Prostate gland (tissue), 2 donors: Measurements from ENCODE around the gene CTLA4. TPM values are rescaled to one million over a fixed set of nuclear protein-coding genes. Genes with fewer than 3 reads are reported as not detected.

Source experiments
- DNase-seq: peaks from one replicate; pipeline ENCODE4 v3.0.0-alpha.2; 2019; ENCODE audit warnings: low spot score
- H3K27ac ChIP-seq, 2 donors: fragments of 200-600 bp; sonication (generic); 2 replicates each; pipeline ENCODE4 v1.5.1; 2017 to 2019
- H3K27me3 ChIP-seq: fragments of 200-600 bp; sonication (generic); replicated peaks from 2 replicates; pipeline ENCODE4 v1.5.1; 2019; ENCODE audit not compliant: insufficient read depth
- H3K36me3 ChIP-seq, 2 donors: fragments of 200-600 bp; sonication (generic); 1 replicate in 1 of 2; 2 replicates in 1 of 2; pipeline versions ENCODE4 v1.5.1 to v1.8.1; 2017 to 2019
- H3K4me1 ChIP-seq: fragments of 200-600 bp; sonication (generic); replicated peaks from 2 replicates; pipeline ENCODE4 v1.5.1; 2019
- H3K4me3 ChIP-seq, 2 donors: fragments of 200-600 bp; sonication (generic); 2 replicates each; pipeline ENCODE4 v1.5.1; 2017 to 2019
- H3K9me3 ChIP-seq: fragments of 200-600 bp; sonication (generic); 2 replicates; pipeline ENCODE4 v1.5.1; 2017
- POLR2A ChIP-seq: fragments of 450-650 bp; IDR thresholded peaks from one replicate; pipeline ENCODE4 v1.6.1; 2016; ENCODE audit warnings: antibody characterized with exemption, mild to moderate bottlenecking
- POLR2AphosphoS5 ChIP-seq: sonication (generic); formaldehyde crosslinking; IDR thresholded peaks from one replicate; pipeline ENCODE4 v1.6.1; 2017; ENCODE audit warnings: antibody characterized with exemption
- WGBS: methylation state at CpG from one replicate; pipeline ENCODE4 v1.1.5; 2018; 5-methylcytosine and 5-hydroxymethylcytosine counted together
- intact Hi-C: fragments of 100-400 bp; cut with DNase I; formaldehyde crosslinking; loops from one replicate; pipeline ENCODE4 v1.14.2; 2022
- total RNA-seq, 2 donors: library from RNA; depleted of rRNA; stranded (reverse); fragments of >200 nt; gene quantifications; one replicate each; pipeline ENCODE4 v1.1.0, GENCODE V29; 2016
- TF ChIP-seq, protein P1 (sequence below), 4 experiments: fragments of 200-600 bp in 2 of 4; fragments of 450-650 bp in 2 of 4; sonication (generic) in 2 of 4; IDR thresholded peaks; 1 replicate in 3 of 4; 2 replicates in 1 of 4; pipeline ENCODE4 v1.5.1; 2016 to 2019; ENCODE audit warnings: antibody characterized with exemption in 4 of 4, mild to moderate bottlenecking in 2 of 4, moderate library complexity in 2 of 4

Gene CTLA4
- total RNA-seq, 2 donors from 2014 or later: 0.28 to 0.73 TPM

DNA sequence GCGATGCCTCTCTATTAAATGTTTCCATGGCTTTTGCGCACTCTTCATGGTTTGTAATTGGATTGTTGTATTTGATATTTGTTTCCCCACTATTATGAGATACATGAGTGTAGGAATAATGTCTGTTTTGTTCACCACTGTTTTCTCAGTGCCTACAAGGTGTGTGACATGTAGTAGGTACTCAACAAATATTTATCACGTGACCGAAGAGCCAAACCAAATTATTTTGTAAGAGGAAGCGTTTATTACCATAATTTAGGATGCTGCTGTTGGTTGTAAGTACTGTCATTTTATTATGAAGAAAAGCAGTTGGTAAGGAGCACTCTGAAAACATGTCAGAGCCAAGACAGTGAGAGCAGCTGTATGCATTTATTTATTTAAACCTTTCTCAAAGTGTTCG is 32.2 kb upstream of the CTLA4 start:
- Histone ChIP-seq H3K9me3 (no peaks in the 10 kb centered on the region), H3K4me3 (no peak overlapping the region), H3K27ac (no peak overlapping the region), H3K36me3 (no peaks in the 10 kb centered on the region), H3K27me3 (no peaks in the 10 kb centered on the region), H3K4me1 (no peaks in the 10 kb centered on the region)
- TF ChIP-seq, protein P1, sequence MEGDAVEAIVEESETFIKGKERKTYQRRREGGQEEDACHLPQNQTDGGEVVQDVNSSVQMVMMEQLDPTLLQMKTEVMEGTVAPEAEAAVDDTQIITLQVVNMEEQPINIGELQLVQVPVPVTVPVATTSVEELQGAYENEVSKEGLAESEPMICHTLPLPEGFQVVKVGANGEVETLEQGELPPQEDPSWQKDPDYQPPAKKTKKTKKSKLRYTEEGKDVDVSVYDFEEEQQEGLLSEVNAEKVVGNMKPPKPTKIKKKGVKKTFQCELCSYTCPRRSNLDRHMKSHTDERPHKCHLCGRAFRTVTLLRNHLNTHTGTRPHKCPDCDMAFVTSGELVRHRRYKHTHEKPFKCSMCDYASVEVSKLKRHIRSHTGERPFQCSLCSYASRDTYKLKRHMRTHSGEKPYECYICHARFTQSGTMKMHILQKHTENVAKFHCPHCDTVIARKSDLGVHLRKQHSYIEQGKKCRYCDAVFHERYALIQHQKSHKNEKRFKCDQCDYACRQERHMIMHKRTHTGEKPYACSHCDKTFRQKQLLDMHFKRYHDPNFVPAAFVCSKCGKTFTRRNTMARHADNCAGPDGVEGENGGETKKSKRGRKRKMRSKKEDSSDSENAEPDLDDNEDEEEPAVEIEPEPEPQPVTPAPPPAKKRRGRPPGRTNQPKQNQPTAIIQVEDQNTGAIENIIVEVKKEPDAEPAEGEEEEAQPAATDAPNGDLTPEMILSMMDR (IDR thresholded peaks at IDR 0.05): no peak
- TF ChIP-seq POLR2AphosphoS5 (no peak), POLR2A (no peak)
- WGBS: 91% methylated on average over 6 of the region's 6 CpGs
- intact Hi-C loops: no loop called here
- DNase-seq: no peak

DNA sequence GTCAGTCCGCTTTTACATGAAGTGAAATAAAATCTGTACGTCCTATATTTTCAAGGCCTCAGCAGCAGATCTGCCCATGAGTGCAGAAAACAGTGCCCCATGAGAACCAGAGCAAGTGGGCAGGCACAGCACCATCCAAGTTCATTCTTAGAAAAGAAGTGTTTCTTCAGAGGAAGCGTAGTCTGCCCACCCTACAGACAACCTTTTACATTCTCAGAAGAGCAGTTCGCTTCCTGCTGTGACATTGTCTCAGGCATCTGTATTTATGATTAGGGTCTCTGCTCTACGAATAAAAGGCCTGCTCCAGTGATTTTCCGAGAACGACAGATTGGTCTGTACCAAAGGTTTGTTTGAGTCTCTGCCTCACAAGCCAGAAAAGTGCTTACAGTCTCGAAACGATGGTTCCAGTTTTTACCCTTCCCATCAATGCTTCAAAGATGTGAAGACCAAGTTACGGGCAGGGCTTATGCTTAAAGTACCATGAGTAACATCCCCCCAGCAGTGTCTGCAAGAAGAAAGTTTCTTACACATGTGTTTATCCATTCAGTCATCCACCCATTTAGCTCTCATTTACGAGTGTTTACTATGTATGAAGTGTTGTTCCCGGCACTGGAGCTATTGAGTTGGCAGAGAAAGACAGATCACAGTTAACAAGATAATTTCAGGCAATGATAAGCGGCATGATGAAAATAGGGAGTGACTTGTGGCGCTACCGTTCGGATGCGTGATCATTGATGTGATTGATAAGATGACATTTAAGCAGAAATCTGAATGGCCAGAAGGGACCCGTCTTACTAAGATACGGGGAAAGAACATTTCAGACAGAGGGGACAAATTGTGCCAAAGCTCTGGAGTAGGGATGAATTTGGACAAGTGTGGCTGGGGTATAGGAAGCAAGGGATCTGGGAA is 31.4 kb upstream of the CTLA4 start:
- TF ChIP-seq, protein P1 (IDR thresholded peaks at IDR 0.05): no peak
- TF ChIP-seq POLR2AphosphoS5: no peak
- no peak for TF ChIP-seq POLR2A

DNA sequence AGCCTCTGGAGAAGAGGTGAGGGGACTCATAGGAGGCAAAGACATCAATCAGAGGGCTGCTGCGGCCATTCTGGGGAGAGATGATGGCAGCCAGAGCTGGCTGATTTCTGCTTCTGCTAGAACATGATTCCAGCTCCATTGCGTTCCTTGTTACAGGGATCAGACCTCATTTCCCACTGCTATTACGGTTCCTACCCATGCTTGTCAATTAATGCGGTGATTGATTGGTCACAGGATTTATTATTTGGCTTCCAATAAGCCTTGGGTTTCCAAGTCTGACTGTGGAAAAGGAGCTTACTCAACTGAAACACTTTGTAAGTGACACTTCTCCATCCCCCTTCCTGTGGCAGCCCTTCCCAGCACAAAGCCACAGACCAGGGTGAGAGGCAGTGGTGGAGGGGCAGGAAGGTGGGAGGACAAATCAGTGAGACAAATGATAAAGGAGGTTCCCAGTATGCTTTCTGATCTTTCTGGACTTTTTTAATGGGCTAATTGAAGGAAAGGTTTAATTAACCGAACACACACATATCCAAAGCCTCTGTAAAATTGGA is 26.8 kb upstream of the CTLA4 start:
- no peak for DNase-seq
- TF ChIP-seq, protein P1 (IDR thresholded peaks at IDR 0.05): no peak
- TF ChIP-seq POLR2AphosphoS5: no peak
- TF ChIP-seq POLR2A: no peak
- H3K27me3 ChIP-seq: no peaks in the 10 kb centered on the region
- no peaks in the 10 kb centered on the region for H3K4me1 ChIP-seq
- H3K27ac ChIP-seq: no peak overlapping the region
- H3K36me3 ChIP-seq: no peaks in the 10 kb centered on the region
- H3K4me3 ChIP-seq: no peak overlapping the region
- intact Hi-C loops: no loop called here
- 89% methylated on average over 5 of the region's 5 CpGs for WGBS
- H3K9me3 ChIP-seq: no peaks in the 10 kb centered on the region

More for the DNA sequence above, 31.4 kb upstream of the CTLA4 start:
- intact Hi-C loops: no loop called here
- Histone ChIP-seq H3K27ac (no peak overlapping the region), H3K4me1 (no peaks in the 10 kb centered on the region), H3K36me3 (no peaks in the 10 kb centered on the region), H3K9me3 (no peaks in the 10 kb centered on the region), H3K27me3 (no peaks in the 10 kb centered on the region), H3K4me3 (no peak overlapping the region)
- 79% methylated on average over 19 of the region's 19 CpGs for WGBS
- DNase-seq: no peak

DNA sequence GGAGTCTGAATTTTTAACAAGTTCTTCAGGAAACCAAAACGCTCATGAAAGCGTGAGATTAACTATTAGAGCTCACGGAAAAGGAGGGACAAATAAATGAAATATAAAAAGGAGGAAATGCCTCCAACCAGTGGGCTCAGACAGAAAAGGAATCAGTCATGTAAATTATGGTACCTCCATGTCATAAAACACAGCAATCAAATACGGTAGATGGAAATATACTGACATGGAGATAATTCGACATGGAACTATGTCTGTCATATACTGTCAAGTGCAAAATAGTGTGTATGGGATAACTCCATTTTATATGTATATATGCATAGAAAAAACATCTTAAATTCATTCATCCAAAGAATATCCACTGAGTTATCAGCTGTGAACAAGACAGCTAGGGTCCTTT is 25.9 kb upstream of the CTLA4 start:
- Histone ChIP-seq H3K9me3 (no peaks in the 10 kb centered on the region), H3K4me1 (no peaks in the 10 kb centered on the region), H3K27ac (no peak overlapping the region), H3K36me3 (no peaks in the 10 kb centered on the region), H3K27me3 (no peaks in the 10 kb centered on the region), H3K4me3 (no peak overlapping the region)
- intact Hi-C loops: no loop called here
- 90% methylated on average over 5 of the region's 5 CpGs for WGBS
- no peak for DNase-seq
- TF ChIP-seq POLR2A (no peak), POLR2AphosphoS5 (no peak)
- TF ChIP-seq, protein P1 (IDR thresholded peaks at IDR 0.05): no peak

DNA sequence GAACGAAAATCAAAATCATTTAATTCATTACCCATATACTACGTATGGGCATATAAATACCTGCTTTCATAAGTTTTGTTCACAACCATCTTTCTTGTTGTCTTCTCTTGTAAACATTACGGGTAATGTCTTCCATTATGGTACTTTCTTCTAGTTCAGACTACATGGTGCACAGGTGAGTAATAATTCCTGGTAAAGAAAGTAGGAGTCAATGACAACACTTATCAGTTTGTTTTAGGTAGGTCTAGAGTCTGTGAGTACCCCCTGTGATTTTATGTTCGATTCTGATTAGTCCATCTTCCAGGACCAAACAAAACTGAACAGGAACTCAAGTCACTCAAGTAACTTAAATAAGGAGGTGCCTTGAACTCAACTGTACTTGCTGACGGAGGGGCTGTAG is 25.2 kb upstream of the CTLA4 start:
- no peak overlapping the region for H3K27ac ChIP-seq
- no peaks in the 10 kb centered on the region for H3K36me3 ChIP-seq
- no peak for TF ChIP-seq POLR2AphosphoS5
- TF ChIP-seq, protein P1 (IDR thresholded peaks at IDR 0.05): no peak
- TF ChIP-seq POLR2A: no peak
- H3K9me3 ChIP-seq: no peaks in the 10 kb centered on the region
- no peak for DNase-seq
- WGBS: 75% methylated on average over 5 of the region's 5 CpGs
- H3K27me3 ChIP-seq: no peaks in the 10 kb centered on the region
- intact Hi-C loops: no loop called here
- no peak overlapping the region for H3K4me3 ChIP-seq
- H3K4me1 ChIP-seq: no peaks in the 10 kb centered on the region
